Glutamatergic neuron (in vitro differentiated cells): ENCODE data around the gene HGFAC. TPM values are rescaled to one million over a fixed set of nuclear protein-coding genes. Genes with fewer than 3 reads are reported as not detected.

Experiments
- DNase-seq: peaks from one replicate; pipeline ENCODE4 v3.0.0; 2022
- H3K27ac Mint-ChIP-seq: one replicate; pipeline ENCODE4 v1.8.0; 2020; ENCODE audit warnings: mild to moderate bottlenecking, mixed read lengths, inconsistent platforms; ENCODE audit not compliant: unreplicated experiment
- H3K27me3 Mint-ChIP-seq: one replicate; pipeline ENCODE4 v1.8.0; 2020; ENCODE audit warnings: mild to moderate bottlenecking, moderate library complexity, mixed read lengths, inconsistent platforms; ENCODE audit not compliant: unreplicated experiment
- H3K36me3 Mint-ChIP-seq: one replicate; pipeline ENCODE4 v1.8.0; 2020; ENCODE audit warnings: mild to moderate bottlenecking, mixed read lengths, inconsistent platforms; ENCODE audit not compliant: unreplicated experiment
- H3K4me1 Mint-ChIP-seq: one replicate; pipeline ENCODE4 v1.8.0; 2020; ENCODE audit warnings: mild to moderate bottlenecking, low read depth, mixed read lengths, inconsistent platforms; ENCODE audit not compliant: unreplicated experiment
- H3K4me3 Mint-ChIP-seq: one replicate; pipeline ENCODE4 v1.8.0; 2020; ENCODE audit warnings: mild to moderate bottlenecking, mixed read lengths, inconsistent platforms; ENCODE audit not compliant: unreplicated experiment
- H3K9me3 Mint-ChIP-seq: one replicate; pipeline ENCODE4 v1.8.0; 2020; ENCODE audit warnings: mild to moderate bottlenecking, moderate library complexity, mixed read lengths, inconsistent platforms; ENCODE audit not compliant: unreplicated experiment
- CTCF ChIP-seq: fragments of 200-600 bp; sonication (generic); IDR thresholded peaks from one replicate; pipeline ENCODE4 v1.5.0; 2021; ENCODE audit not compliant: partially characterized antibody, unreplicated experiment
- total RNA-seq: library from RNA; stranded (reverse); fragmentation: NEBNext Ultra II Directional; extraction: Animal tissue kit (Norgen Biotek cat#: 25700); gene quantifications from one replicate; pipeline ENCODE4 v1.2.1, GENCODE V29; 2021; ENCODE audit not compliant: unreplicated experiment

The HGFAC gene
- total RNA-seq, 1 donor from 2014 or later = 9.4 TPM

GRCh38 chr4:3430524-3430923 is 11.2 kb upstream of the HGFAC start:
- Mint-ChIP-seq H3K27me3 (peaks cover 7% of the 10 kb centered on the region), H3K9me3 (peaks cover 6% of the 10 kb centered on the region), H3K4me1 (peaks cover 13% of the 10 kb centered on the region), H3K36me3 (no peaks in the 10 kb centered on the region), H3K27ac (no peak overlapping the region), H3K4me3 (no peak overlapping the region)
- no peak for DNase-seq
- TF ChIP-seq CTCF = no peak

GRCh38 chr4:3431446-3431993 is 10.2 kb upstream of the HGFAC start:
- Mint-ChIP-seq H3K9me3 (peaks cover 6% of the 10 kb centered on the region), H3K27me3 (peaks cover 7% of the 10 kb centered on the region), H3K36me3 (no peaks in the 10 kb centered on the region), H3K27ac (no peak overlapping the region), H3K4me1 (peaks cover 14% of the 10 kb centered on the region), H3K4me3 (no peak overlapping the region)
- no peak for TF ChIP-seq CTCF
- no peak for DNase-seq

DNA sequence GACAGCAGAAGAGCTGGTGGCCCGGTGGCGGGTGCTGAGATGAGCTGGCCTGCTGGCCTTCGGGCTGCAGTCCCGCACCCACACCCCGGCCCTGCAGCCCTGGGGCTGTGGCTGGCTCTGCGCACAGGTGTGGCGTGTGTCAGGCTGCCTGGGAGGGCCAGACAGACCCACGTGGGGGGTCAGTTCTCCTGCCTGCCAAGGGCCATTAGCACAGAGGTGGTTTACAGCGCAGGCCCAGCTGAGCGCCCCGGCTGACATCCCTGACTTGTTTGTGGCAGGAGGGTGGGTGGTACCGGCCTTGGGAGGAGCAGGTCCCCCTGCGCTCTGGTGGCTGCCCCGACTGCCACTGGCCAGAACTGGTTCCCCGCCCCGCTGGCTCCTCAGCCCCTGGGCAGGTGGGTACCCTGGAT is 9.4 kb upstream of the HGFAC start:
- H3K9me3 Mint-ChIP-seq = peaks cover 6% of the 10 kb centered on the region
- no peak overlapping the region for H3K4me3 Mint-ChIP-seq
- DNase-seq = no peak
- H3K27me3 Mint-ChIP-seq = peaks cover 7% of the 10 kb centered on the region
- TF ChIP-seq CTCF = no peak
- H3K36me3 Mint-ChIP-seq = no peaks in the 10 kb centered on the region
- peaks cover 14% of the 10 kb centered on the region for H3K4me1 Mint-ChIP-seq
- no peak overlapping the region for H3K27ac Mint-ChIP-seq

GRCh38 chr4:3433138-3433869 is 8.5 kb upstream of the HGFAC start:
- no peak overlapping the region for H3K27ac Mint-ChIP-seq
- no peak overlapping the region for H3K4me3 Mint-ChIP-seq

More at GRCh38 chr4:3433138-3433869, 8.5 kb upstream of the HGFAC start:
- DNase-seq = no peak
- Mint-ChIP-seq H3K4me1 (peaks cover 12% of the 10 kb centered on the region), H3K27me3 (peaks cover 7% of the 10 kb centered on the region), H3K9me3 (peaks cover 6% of the 10 kb centered on the region), H3K36me3 (no peaks in the 10 kb centered on the region)
- no peak for TF ChIP-seq CTCF
